Adipocyte (in vitro differentiated cells): ENCODE data around the gene MAN1C1.
A peak's percentile ranks its signal among the peaks of the same experiment; 100 is the strongest.

Experiments
- DNase-seq: peaks from one replicate; pipeline ENCODE4 v3.0.0-alpha.2; 2015; ENCODE audit warnings: low read depth
- H3K27me3 ChIP-seq: replicated peaks from 2 replicates; pipeline ENCODE4 v1.7.0; 2013; ENCODE audit warnings: mild to moderate bottlenecking, low read length, moderate library complexity; ENCODE audit not compliant: control insufficient read depth, insufficient read depth
- H3K36me3 ChIP-seq: 2 replicates; pipeline ENCODE4 v1.7.0; 2013; ENCODE audit warnings: low read length, mild to moderate bottlenecking, moderate library complexity; ENCODE audit not compliant: control insufficient read depth, insufficient read depth, severe bottlenecking
- H3K4me1 ChIP-seq: 2 replicates; pipeline ENCODE4 v1.7.0; 2013; ENCODE audit warnings: mild to moderate bottlenecking, low read length, moderate library complexity; ENCODE audit not compliant: control insufficient read depth, insufficient read depth
- H3K4me3 ChIP-seq: 2 replicates; pipeline ENCODE4 v1.7.0; 2013; ENCODE audit warnings: mild to moderate bottlenecking, low read length, moderate library complexity
- H3K9ac ChIP-seq: 2 replicates; pipeline ENCODE4 v1.7.0; 2013; ENCODE audit warnings: mild to moderate bottlenecking, low read length, moderate library complexity
- H3K9me3 ChIP-seq: 2 replicates; pipeline ENCODE4 v1.7.0; 2013; ENCODE audit warnings: mild to moderate bottlenecking, low read length, moderate library complexity; ENCODE audit not compliant: control insufficient read depth

MAN1C1 gene

GRCh38 chr1:25607123-25607522, 9.5 kb upstream of the MAN1C1 start:
- no peak overlapping the region for H3K9ac ChIP-seq
- no peaks in the 10 kb centered on the region for H3K36me3 ChIP-seq
- no peak overlapping the region for H3K4me3 ChIP-seq
- DNase-seq, result no peak
- peaks cover 21% of the 10 kb centered on the region for H3K27me3 ChIP-seq
- H3K4me1 ChIP-seq, result peaks cover 6% of the 10 kb centered on the region
- no peaks in the 10 kb centered on the region for H3K9me3 ChIP-seq

GRCh38 chr1:25608488-25609178, 8.0 kb upstream of the MAN1C1 start:
- H3K9ac ChIP-seq, result no peak overlapping the region
- H3K36me3 ChIP-seq, result no peaks in the 10 kb centered on the region
- H3K9me3 ChIP-seq, result no peaks in the 10 kb centered on the region
- H3K4me1 ChIP-seq, result peaks cover 6% of the 10 kb centered on the region
- H3K4me3 ChIP-seq, result peak overlapping the region; percentile 71
- peaks cover 25% of the 10 kb centered on the region for H3K27me3 ChIP-seq
- peak; percentile 93 for DNase-seq

GRCh38 chr1:25609921-25610320, 6.7 kb upstream of the MAN1C1 start:
- Histone ChIP-seq H3K9me3 (no peaks in the 10 kb centered on the region), H3K9ac (no peak overlapping the region), H3K4me3 (no peak overlapping the region), H3K36me3 (no peaks in the 10 kb centered on the region), H3K27me3 (peaks cover 25% of the 10 kb centered on the region), H3K4me1 (peaks cover 6% of the 10 kb centered on the region)
- peak; percentile 56 for DNase-seq

GRCh38 chr1:25610822-25611630, 5.6 kb upstream of the MAN1C1 start:
- Histone ChIP-seq H3K9me3 (no peaks in the 10 kb centered on the region), H3K27me3 (peaks cover 16% of the 10 kb centered on the region), H3K36me3 (no peaks in the 10 kb centered on the region), H3K4me1 (peaks cover 10% of the 10 kb centered on the region), H3K4me3 (no peak overlapping the region), H3K9ac (no peak overlapping the region)
- no peak for DNase-seq

GRCh38 chr1:25611843-25612242, 4.7 kb upstream of the MAN1C1 start:
- H3K4me3 ChIP-seq, result no peak overlapping the region
- no peak for DNase-seq
- H3K4me1 ChIP-seq, result peaks cover 10% of the 10 kb centered on the region
- H3K27me3 ChIP-seq, result peaks cover 15% of the 10 kb centered on the region
- H3K9me3 ChIP-seq, result no peaks in the 10 kb centered on the region
- H3K36me3 ChIP-seq, result no peaks in the 10 kb centered on the region
- H3K9ac ChIP-seq, result no peak overlapping the region

- peaks cover 10% of the 10 kb centered on the region for H3K4me1 ChIP-seq
- no peaks in the 10 kb centered on the region for H3K9me3 ChIP-seq
- H3K4me3 ChIP-seq, result no peak overlapping the region
- peaks cover 15% of the 10 kb centered on the region for H3K27me3 ChIP-seq
- DNase-seq, result no peak
- no peaks in the 10 kb centered on the region for H3K36me3 ChIP-seq
- no peak overlapping the region for H3K9ac ChIP-seq
Measured at GRCh38 chr1:25612421-25612820, 4.2 kb upstream of the MAN1C1 start.

- no peak overlapping the region for H3K9ac ChIP-seq
- H3K27me3 ChIP-seq, result peaks cover 15% of the 10 kb centered on the region
- H3K36me3 ChIP-seq, result no peaks in the 10 kb centered on the region
- H3K4me3 ChIP-seq, result no peak overlapping the region
- H3K4me1 ChIP-seq, result peaks cover 13% of the 10 kb centered on the region
- H3K9me3 ChIP-seq, result no peaks in the 10 kb centered on the region
- no peak for DNase-seq
Measured at GRCh38 chr1:25613091-25613490, 3.5 kb upstream of the MAN1C1 start.

GRCh38 chr1:25614501-25615171, 2.0 kb upstream of the MAN1C1 start:
- DNase-seq, result no peak
- H3K4me3 ChIP-seq, result no peak overlapping the region
- H3K4me1 ChIP-seq, result peaks cover 26% of the 10 kb centered on the region
- no peaks in the 10 kb centered on the region for H3K9me3 ChIP-seq
- no peak overlapping the region for H3K9ac ChIP-seq
- H3K27me3 ChIP-seq, result peaks cover 15% of the 10 kb centered on the region
- no peaks in the 10 kb centered on the region for H3K36me3 ChIP-seq

GRCh38 chr1:25615172-25615541, 1.4 kb upstream of the MAN1C1 start:
- no peaks in the 10 kb centered on the region for H3K9me3 ChIP-seq
- no peak for DNase-seq
- H3K27me3 ChIP-seq, result peaks cover 15% of the 10 kb centered on the region
- H3K36me3 ChIP-seq, result no peaks in the 10 kb centered on the region
- H3K4me1 ChIP-seq, result peaks cover 24% of the 10 kb centered on the region
- no peak overlapping the region for H3K9ac ChIP-seq
- H3K4me3 ChIP-seq, result no peak overlapping the region

GRCh38 chr1:25615563-25616094, 962 bp upstream of the MAN1C1 start:
- no peaks in the 10 kb centered on the region for H3K36me3 ChIP-seq
- H3K9me3 ChIP-seq, result no peaks in the 10 kb centered on the region
- H3K27me3 ChIP-seq, result peaks cover 15% of the 10 kb centered on the region
- H3K4me3 ChIP-seq, result peak overlapping the region; percentile 79
- DNase-seq, result peak; percentile 13
- peak overlapping the region; percentile 57 for H3K9ac ChIP-seq
- peaks cover 26% of the 10 kb centered on the region for H3K4me1 ChIP-seq

GRCh38 chr1:25616987-25617624, 515 bp downstream of the MAN1C1 start:
- H3K9me3 ChIP-seq, result no peaks in the 10 kb centered on the region
- H3K4me3 ChIP-seq, result peak overlapping the region; percentile 82
- H3K4me1 ChIP-seq, result peaks cover 26% of the 10 kb centered on the region
- peaks cover 4% of the 10 kb centered on the region for H3K27me3 ChIP-seq
- H3K9ac ChIP-seq, result peak overlapping the region; percentile 83
- H3K36me3 ChIP-seq, result no peaks in the 10 kb centered on the region
- peak; percentile 45 for DNase-seq
